SK-N-MC (cell line): ENCODE data around the gene OXCT1.

Experiments used
- EZH2 ChIP-seq: fragments of 200-600 bp; sonication (generic); IDR thresholded peaks from one replicate; pipeline ENCODE4 v1.6.1; 2017; ENCODE audit warnings: antibody characterized with exemption
- POLR2AphosphoS5 ChIP-seq: IDR thresholded peaks from 2 replicates; pipeline ENCODE4 v1.6.1; 2012; ENCODE audit warnings: mild to moderate bottlenecking, low read depth, low read length, borderline replicate concordance

- TF ChIP-seq POLR2AphosphoS5 = no peak
- TF ChIP-seq EZH2 = no peak
These were observed 174.2 kb downstream of the OXCT1 start for GRCh38 chr5:41695920-41696582.
